ENCODE results near the gene TANGO6.

The TANGO6 gene

DNA sequence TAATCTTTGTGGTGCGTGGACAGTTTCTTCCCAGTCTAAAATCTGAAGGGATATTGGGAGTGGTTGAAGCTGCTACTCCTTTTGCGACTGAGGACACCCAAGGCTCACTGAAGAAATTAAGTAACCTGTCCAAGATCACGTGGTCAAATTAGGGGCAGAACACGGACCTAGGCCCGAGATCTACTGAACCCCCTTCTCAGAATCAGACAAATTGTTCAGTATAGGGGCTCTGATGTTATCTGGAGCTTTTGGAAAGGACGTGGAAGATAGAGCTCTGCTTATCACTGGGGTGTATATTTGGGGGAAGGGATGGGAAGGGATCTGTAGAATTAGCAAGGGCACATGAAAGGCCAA is 857 bp downstream of the TANGO6 start:
- H3K9ac ChIP-seq = peak overlapping the region; percentile 43
- peak overlapping the region; percentile 99 for H2AFZ ChIP-seq
- TF ChIP-seq, protein P1, sequence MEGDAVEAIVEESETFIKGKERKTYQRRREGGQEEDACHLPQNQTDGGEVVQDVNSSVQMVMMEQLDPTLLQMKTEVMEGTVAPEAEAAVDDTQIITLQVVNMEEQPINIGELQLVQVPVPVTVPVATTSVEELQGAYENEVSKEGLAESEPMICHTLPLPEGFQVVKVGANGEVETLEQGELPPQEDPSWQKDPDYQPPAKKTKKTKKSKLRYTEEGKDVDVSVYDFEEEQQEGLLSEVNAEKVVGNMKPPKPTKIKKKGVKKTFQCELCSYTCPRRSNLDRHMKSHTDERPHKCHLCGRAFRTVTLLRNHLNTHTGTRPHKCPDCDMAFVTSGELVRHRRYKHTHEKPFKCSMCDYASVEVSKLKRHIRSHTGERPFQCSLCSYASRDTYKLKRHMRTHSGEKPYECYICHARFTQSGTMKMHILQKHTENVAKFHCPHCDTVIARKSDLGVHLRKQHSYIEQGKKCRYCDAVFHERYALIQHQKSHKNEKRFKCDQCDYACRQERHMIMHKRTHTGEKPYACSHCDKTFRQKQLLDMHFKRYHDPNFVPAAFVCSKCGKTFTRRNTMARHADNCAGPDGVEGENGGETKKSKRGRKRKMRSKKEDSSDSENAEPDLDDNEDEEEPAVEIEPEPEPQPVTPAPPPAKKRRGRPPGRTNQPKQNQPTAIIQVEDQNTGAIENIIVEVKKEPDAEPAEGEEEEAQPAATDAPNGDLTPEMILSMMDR (IDR thresholded peaks at IDR 0.05) = no peak
- peak overlapping the region; percentile 82 for H3K4me3 ChIP-seq (ENCODE audit: low read depth, low read length)
- H3K36me3 ChIP-seq (ENCODE audit: control insufficient read depth, insufficient read depth, low read length) = no peaks in the 10 kb centered on the region
- no peaks in the 10 kb centered on the region for H3K9me3 ChIP-seq (ENCODE audit: control insufficient read depth, low read length)
- H3K27ac ChIP-seq = peak overlapping the region; percentile 85
- H3K4me2 ChIP-seq (ENCODE audit: low read length) = peak overlapping the region; percentile 84
- no peaks in the 10 kb centered on the region for H3K27me3 ChIP-seq (ENCODE audit: control insufficient read depth, insufficient read depth, low read length)
- H3K4me1 ChIP-seq = peaks cover 4% of the 10 kb centered on the region
- H3K79me2 ChIP-seq = no peaks in the 10 kb centered on the region

DNA sequence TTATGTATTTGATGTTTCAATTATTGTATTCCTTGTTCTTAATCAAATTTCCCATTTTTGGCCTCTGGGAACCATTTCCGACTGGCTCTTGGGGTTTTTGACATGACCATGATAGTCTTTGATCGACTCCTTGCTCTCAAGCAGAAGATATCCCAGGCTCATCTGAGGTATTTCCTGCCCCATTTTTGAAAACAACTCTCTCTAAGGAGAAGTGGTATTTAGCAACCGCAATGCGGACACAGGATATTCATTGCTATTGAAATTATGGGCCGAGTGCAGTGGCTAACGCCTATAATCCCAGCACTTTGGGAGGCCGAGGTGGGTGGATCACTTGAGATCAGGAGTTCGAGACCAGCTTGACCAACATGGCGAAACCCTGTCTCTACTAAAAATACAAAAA is 5.5 kb downstream of the TANGO6 start:
- no peak overlapping the region for H3K4me2 ChIP-seq (ENCODE audit: low read length)
- TF ChIP-seq, protein P1 (IDR thresholded peaks at IDR 0.05) = no peak
- no peaks in the 10 kb centered on the region for H3K79me2 ChIP-seq
- H3K9me3 ChIP-seq (ENCODE audit: control insufficient read depth, low read length) = no peaks in the 10 kb centered on the region
- H3K27me3 ChIP-seq (ENCODE audit: control insufficient read depth, insufficient read depth, low read length) = no peaks in the 10 kb centered on the region
- H3K9ac ChIP-seq = no peak overlapping the region
- peaks cover 4% of the 10 kb centered on the region for H3K4me1 ChIP-seq
- H3K36me3 ChIP-seq (ENCODE audit: control insufficient read depth, insufficient read depth, low read length) = no peaks in the 10 kb centered on the region
- H3K4me3 ChIP-seq (ENCODE audit: low read depth, low read length) = no peak overlapping the region
- no peak overlapping the region for H2AFZ ChIP-seq
- no peak overlapping the region for H3K27ac ChIP-seq

DNA sequence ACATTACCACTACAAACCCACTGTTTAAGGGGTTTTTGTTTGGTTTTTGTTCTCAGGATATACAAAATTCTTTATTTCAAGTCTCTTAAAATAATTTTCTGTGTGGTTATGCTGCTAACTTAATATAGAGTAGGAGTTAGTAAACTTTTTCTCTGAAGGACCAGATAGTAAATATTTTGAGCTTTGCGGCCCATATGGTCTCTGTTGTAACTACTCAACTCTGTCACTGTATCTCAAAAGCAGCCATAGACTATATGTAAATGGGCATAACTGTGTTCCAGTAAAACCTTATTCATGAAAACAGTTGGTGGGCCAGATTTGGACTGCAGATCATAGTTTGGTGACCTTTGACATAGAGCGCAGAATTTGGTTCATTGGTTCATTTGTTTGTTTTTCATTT is 7.2 kb downstream of the TANGO6 start:
- Histone ChIP-seq H3K4me2 (ENCODE audit: low read length) (no peak overlapping the region), H3K36me3 (ENCODE audit: control insufficient read depth, insufficient read depth, low read length) (no peaks in the 10 kb centered on the region), H3K27ac (no peak overlapping the region), H3K9me3 (ENCODE audit: control insufficient read depth, low read length) (no peaks in the 10 kb centered on the region), H3K4me3 (ENCODE audit: low read depth, low read length) (no peak overlapping the region), H2AFZ (no peak overlapping the region), H3K4me1 (no peaks in the 10 kb centered on the region), H3K27me3 (ENCODE audit: control insufficient read depth, insufficient read depth, low read length) (no peaks in the 10 kb centered on the region), H3K79me2 (no peaks in the 10 kb centered on the region), H3K9ac (no peak overlapping the region)
- TF ChIP-seq, protein P1 (IDR thresholded peaks at IDR 0.05) = no peak

DNA sequence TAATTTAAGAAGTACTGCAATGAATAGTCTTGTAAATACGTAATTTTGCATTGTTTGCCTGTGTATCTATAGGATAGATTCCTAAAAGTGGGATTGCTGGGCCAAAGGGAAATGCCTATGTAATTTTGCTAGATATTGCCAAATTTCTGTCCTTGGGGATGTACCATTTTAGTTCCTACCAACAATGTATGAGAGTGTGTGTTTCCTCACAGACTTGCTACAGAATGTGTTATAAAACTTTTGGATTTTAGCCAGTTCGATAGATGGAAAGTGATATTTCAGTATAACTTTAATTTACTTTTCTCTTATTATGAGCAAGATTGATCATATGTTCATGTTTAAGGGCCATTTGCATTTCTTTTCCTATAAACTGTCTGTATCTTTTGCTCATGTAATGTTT is 8.3 kb downstream of the TANGO6 start:
- no peak overlapping the region for H3K27ac ChIP-seq
- no peak overlapping the region for H3K9ac ChIP-seq
- no peak overlapping the region for H3K4me2 ChIP-seq (ENCODE audit: low read length)
- H3K36me3 ChIP-seq (ENCODE audit: control insufficient read depth, insufficient read depth, low read length) = no peaks in the 10 kb centered on the region
- H3K9me3 ChIP-seq (ENCODE audit: control insufficient read depth, low read length) = no peaks in the 10 kb centered on the region
- H2AFZ ChIP-seq = no peak overlapping the region
- no peaks in the 10 kb centered on the region for H3K27me3 ChIP-seq (ENCODE audit: control insufficient read depth, insufficient read depth, low read length)
- TF ChIP-seq, protein P1 (IDR thresholded peaks at IDR 0.05) = no peak
- H3K4me1 ChIP-seq = no peaks in the 10 kb centered on the region
- no peaks in the 10 kb centered on the region for H3K79me2 ChIP-seq
- no peak overlapping the region for H3K4me3 ChIP-seq (ENCODE audit: low read depth, low read length)

DNA sequence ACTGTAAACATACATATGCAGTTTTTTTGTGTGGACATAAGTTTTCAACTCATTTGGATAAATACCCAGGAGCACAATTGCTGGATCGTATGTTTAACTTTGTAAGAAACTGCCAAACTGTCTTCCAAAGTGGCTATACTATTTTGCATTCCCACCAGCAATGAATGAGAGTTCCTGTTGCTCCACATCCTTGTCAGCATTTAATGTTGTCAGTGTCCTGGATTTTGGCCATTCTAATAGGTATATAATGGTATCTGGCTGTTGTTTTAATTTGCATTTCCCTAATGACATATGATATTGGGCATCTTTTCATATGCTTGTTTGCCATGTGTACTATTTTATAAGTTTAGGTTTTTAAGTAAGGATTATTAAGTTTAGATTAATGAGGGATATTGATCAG is 14.1 kb downstream of the TANGO6 start:
- Histone ChIP-seq H3K4me3 (ENCODE audit: low read depth, low read length) (no peak overlapping the region), H3K27me3 (ENCODE audit: control insufficient read depth, insufficient read depth, low read length) (no peaks in the 10 kb centered on the region), H3K4me2 (ENCODE audit: low read length) (no peak overlapping the region), H3K9me3 (ENCODE audit: control insufficient read depth, low read length) (no peaks in the 10 kb centered on the region), H3K27ac (no peak overlapping the region), H2AFZ (no peak overlapping the region), H3K4me1 (peaks cover 9% of the 10 kb centered on the region), H3K79me2 (peaks cover 2% of the 10 kb centered on the region), H3K36me3 (ENCODE audit: control insufficient read depth, insufficient read depth, low read length) (no peaks in the 10 kb centered on the region), H3K9ac (no peak overlapping the region)
- TF ChIP-seq, protein P1 (IDR thresholded peaks at IDR 0.05) = no peak
